ENCODE results near the gene MCAM. TPM values are rescaled to one million over a fixed set of nuclear protein-coding genes. Genes with fewer than 3 reads are reported as not detected.

Gene MCAM
- total and polyA plus RNA-seq, 10 of the 15 experiments (the other 5 are each of a cell fraction or from before 2014, with no cell fraction given), result 3.1 to 19.7 (median 9.3) TPM

GRCh38 chr11:119303227-119303718 lies 13.7 kb downstream of the MCAM start:
- ChIA-PET POLR2A (no interaction called here), RAD21 (ENCODE audit: unreplicated experiment) (no interaction called here), CTCF (interaction anchor here (0.9 to 1.9 kb wide), 5 partner anchors 12 to 134 kb away, joined by 3 to 5 read pairs (median 4); no protein-coding TSS in a partner anchor), SMC1A (ENCODE audit: uncharacterized antibody, unreplicated experiment) (interaction anchor here (1.2 kb wide), 1 partner anchor 99 kb away, joined by 3 read pairs; no protein-coding TSS in a partner anchor)
- no peaks in the 10 kb centered on the region for H3K9me3 ChIP-seq (replicated peaks; ENCODE audit: control insufficient read depth, insufficient read depth, low read length)
- 91% methylated on average over 5 of the region's 5 CpGs for WGBS (ENCODE audit: insufficient coverage, insufficient replicate concordance, low lambda C conversion rate, missing lambda C conversion rate)
- ATAC-seq (no peak), DNase-seq (ENCODE audit: low read depth, low spot score) (no peak), FAIRE-seq (no peak)
- no peak overlapping the region for H3K9ac ChIP-seq (ENCODE audit: control insufficient read depth, insufficient read depth, low read length)
- no peak overlapping the region for H3K4me3 ChIP-seq
- intact Hi-C loops (cut with micrococcal nuclease; ENCODE audit: unreplicated experiment) (no loop called here), in situ Hi-C loops (cut with MboI) (no loop called here)
- no peak overlapping the region for H2AFZ ChIP-seq (ENCODE audit: control insufficient read depth, low read depth, low read length)
- TF ChIP-seq, protein P1, sequence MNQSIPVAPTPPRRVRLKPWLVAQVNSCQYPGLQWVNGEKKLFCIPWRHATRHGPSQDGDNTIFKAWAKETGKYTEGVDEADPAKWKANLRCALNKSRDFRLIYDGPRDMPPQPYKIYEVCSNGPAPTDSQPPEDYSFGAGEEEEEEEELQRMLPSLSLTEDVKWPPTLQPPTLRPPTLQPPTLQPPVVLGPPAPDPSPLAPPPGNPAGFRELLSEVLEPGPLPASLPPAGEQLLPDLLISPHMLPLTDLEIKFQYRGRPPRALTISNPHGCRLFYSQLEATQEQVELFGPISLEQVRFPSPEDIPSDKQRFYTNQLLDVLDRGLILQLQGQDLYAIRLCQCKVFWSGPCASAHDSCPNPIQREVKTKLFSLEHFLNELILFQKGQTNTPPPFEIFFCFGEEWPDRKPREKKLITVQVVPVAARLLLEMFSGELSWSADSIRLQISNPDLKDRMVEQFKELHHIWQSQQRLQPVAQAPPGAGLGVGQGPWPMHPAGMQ (IDR thresholded peaks at IDR 0.05; ENCODE audit: borderline replicate concordance), result no peak
- no TSS peak for BruUV-seq (replicated peaks)
- no peaks in the 10 kb centered on the region for H3K4me1 ChIP-seq (ENCODE audit: control insufficient read depth, insufficient read depth, low read length)
- no peak overlapping the region for H3K27ac ChIP-seq (ENCODE audit: control insufficient read depth, insufficient read depth)
- no peaks in the 10 kb centered on the region for H4K20me1 ChIP-seq (ENCODE audit: control insufficient read depth, insufficient read depth)
- no peaks in the 10 kb centered on the region for H3K79me2 ChIP-seq (ENCODE audit: control insufficient read depth, insufficient read depth, low read length)
- H3K4me2 ChIP-seq (ENCODE audit: control insufficient read depth, insufficient read depth), result no peak overlapping the region
- H3K36me3 ChIP-seq (ENCODE audit: control insufficient read depth in 2 of 2, insufficient read depth in 2 of 2, low read length in 1 of 2), result peaks cover 13 to 28% of the 10 kb centered on the region in 2 experiments
- H3K27me3 ChIP-seq (replicated peaks in 1 of 2; ENCODE audit: control insufficient read depth in 2 of 2, insufficient read depth in 2 of 2, low read length in 1 of 2), result no peaks in the 10 kb centered on the region

GRCh38 chr11:119300198-119300964 lies 16.5 kb downstream of the MCAM start:
- Histone ChIP-seq H3K4me1 (ENCODE audit: control insufficient read depth, insufficient read depth, low read length) (no peaks in the 10 kb centered on the region), H3K9me3 (replicated peaks; ENCODE audit: control insufficient read depth, insufficient read depth, low read length) (no peaks in the 10 kb centered on the region), H3K27me3 (replicated peaks in 1 of 2; ENCODE audit: control insufficient read depth in 2 of 2, insufficient read depth in 2 of 2, low read length in 1 of 2) (no peaks in the 10 kb centered on the region), H3K36me3 (ENCODE audit: control insufficient read depth in 2 of 2, insufficient read depth in 2 of 2, low read length in 1 of 2) (peaks cover 12 to 41% of the 10 kb centered on the region in 2 experiments), H3K27ac (ENCODE audit: control insufficient read depth, insufficient read depth) (no peak overlapping the region), H3K4me3 (no peak overlapping the region), H3K9ac (ENCODE audit: control insufficient read depth, insufficient read depth, low read length) (no peak overlapping the region), H3K79me2 (ENCODE audit: control insufficient read depth, insufficient read depth, low read length) (no peaks in the 10 kb centered on the region), H3K4me2 (ENCODE audit: control insufficient read depth, insufficient read depth) (no peak overlapping the region), H4K20me1 (ENCODE audit: control insufficient read depth, insufficient read depth) (no peaks in the 10 kb centered on the region), H2AFZ (ENCODE audit: control insufficient read depth, low read depth, low read length) (no peak overlapping the region)
- in situ Hi-C loops (cut with MboI), result no loop called here
- no TSS peak for BruUV-seq (replicated peaks)
- DNase-seq (ENCODE audit: low read depth, low spot score), result no peak
- intact Hi-C loops (cut with micrococcal nuclease; ENCODE audit: unreplicated experiment), result no loop called here
- CTCF ChIA-PET, result interaction anchor here (0.8 to 2.5 kb wide), 8 partner anchors 10 to 150 kb away, joined by 3 to 7 read pairs (median 4); no protein-coding TSS in a partner anchor
- FAIRE-seq, result no peak
- POLR2A ChIA-PET, result interaction anchor here (0.5 to 0.6 kb wide), 2 partner anchors 45 to 215 kb away, joined by 3 read pairs; no protein-coding TSS in a partner anchor
- RAD21 ChIA-PET (ENCODE audit: unreplicated experiment), result no interaction called here
- SMC1A ChIA-PET (ENCODE audit: uncharacterized antibody, unreplicated experiment), result interaction anchor here (0.6 to 1.9 kb wide), 4 partner anchors 16 to 851 kb away, joined by 3 to 5 read pairs (median 4); no protein-coding TSS in a partner anchor
- ATAC-seq, result no peak
- WGBS (ENCODE audit: insufficient coverage, insufficient replicate concordance, low lambda C conversion rate, missing lambda C conversion rate), result 100% methylated on average over 3 of the region's 3 CpGs
- TF ChIP-seq, protein P2, sequence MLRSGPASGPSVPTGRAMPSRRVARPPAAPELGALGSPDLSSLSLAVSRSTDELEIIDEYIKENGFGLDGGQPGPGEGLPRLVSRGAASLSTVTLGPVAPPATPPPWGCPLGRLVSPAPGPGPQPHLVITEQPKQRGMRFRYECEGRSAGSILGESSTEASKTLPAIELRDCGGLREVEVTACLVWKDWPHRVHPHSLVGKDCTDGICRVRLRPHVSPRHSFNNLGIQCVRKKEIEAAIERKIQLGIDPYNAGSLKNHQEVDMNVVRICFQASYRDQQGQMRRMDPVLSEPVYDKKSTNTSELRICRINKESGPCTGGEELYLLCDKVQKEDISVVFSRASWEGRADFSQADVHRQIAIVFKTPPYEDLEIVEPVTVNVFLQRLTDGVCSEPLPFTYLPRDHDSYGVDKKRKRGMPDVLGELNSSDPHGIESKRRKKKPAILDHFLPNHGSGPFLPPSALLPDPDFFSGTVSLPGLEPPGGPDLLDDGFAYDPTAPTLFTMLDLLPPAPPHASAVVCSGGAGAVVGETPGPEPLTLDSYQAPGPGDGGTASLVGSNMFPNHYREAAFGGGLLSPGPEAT (IDR thresholded peaks at IDR 0.05; ENCODE audit: low read depth), result no peak
- TF ChIP-seq SIN3A (IDR thresholded peaks at IDR 0.05; ENCODE audit: low read depth, low read length) (no peak), EP300 (IDR thresholded peaks at IDR 0.05; ENCODE audit: borderline replicate concordance in 1 of 2, control insufficient read depth in 1 of 2, low read depth in 2 of 2, low read length in 2 of 2) (no peak), NFIC (IDR thresholded peaks at IDR 0.05; ENCODE audit: low read depth, low read length) (no peak), NR2C2 (IDR thresholded peaks at IDR 0.05; ENCODE audit: borderline replicate concordance, control insufficient read depth, insufficient read length, low read depth) (no peak)
- TF ChIP-seq, protein P3, sequence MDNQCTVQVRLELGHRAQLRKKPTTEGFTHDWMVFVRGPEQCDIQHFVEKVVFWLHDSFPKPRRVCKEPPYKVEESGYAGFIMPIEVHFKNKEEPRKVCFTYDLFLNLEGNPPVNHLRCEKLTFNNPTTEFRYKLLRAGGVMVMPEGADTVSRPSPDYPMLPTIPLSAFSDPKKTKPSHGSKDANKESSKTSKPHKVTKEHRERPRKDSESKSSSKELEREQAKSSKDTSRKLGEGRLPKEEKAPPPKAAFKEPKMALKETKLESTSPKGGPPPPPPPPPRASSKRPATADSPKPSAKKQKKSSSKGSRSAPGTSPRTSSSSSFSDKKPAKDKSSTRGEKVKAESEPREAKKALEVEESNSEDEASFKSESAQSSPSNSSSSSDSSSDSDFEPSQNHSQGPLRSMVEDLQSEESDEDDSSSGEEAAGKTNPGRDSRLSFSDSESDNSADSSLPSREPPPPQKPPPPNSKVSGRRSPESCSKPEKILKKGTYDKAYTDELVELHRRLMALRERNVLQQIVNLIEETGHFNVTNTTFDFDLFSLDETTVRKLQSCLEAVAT (IDR thresholded peaks at IDR 0.05), result no peak
- TF ChIP-seq, protein P4, sequence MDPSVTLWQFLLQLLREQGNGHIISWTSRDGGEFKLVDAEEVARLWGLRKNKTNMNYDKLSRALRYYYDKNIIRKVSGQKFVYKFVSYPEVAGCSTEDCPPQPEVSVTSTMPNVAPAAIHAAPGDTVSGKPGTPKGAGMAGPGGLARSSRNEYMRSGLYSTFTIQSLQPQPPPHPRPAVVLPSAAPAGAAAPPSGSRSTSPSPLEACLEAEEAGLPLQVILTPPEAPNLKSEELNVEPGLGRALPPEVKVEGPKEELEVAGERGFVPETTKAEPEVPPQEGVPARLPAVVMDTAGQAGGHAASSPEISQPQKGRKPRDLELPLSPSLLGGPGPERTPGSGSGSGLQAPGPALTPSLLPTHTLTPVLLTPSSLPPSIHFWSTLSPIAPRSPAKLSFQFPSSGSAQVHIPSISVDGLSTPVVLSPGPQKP (IDR thresholded peaks at IDR 0.05; ENCODE audit: low read depth, low read length), result no peak

All from GM12878 (cell line).